ENCODE results near the gene DRC1. TPM values are rescaled to one million over a fixed set of nuclear protein-coding genes. Genes with fewer than 3 reads are reported as not detected.

The DRC1 gene
- total RNA-seq, 3 donors from 2014 or later (not counting 1 experiment from before 2014, with no cell fraction given), result not detected

DNA sequence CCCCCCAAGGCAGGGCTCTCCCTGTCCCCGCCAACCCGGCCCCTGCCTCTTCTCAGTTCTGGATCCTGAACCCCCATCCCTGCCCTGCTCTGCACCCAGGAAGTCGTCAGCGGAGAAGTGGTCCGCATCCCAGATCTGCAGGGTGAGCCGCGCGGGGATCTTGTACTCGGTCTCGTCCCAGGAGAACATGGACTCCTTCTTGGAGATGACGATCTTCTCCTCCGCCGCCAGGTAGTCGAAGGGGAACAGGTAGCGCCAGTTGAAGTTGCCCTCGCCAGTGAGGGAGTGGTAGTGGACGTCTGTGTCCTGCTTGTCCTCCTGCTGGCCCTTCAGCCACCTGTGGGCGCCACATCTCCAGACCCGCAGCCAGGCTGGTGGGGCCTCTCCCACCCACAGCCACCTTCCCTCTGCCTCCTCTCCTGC lies 59.9 kb downstream of the DRC1 start:
- peaks cover 2% of the 10 kb centered on the region for H3K4me1 ChIP-seq (ENCODE audit: control insufficient read depth, insufficient read depth, low read length)
- WGBS (ENCODE audit: insufficient coverage), result 87% methylated on average over 19 of the region's 19 CpGs
- no peaks in the 10 kb centered on the region for H3K36me3 Mint-ChIP-seq
- no peaks in the 10 kb centered on the region for H3K27me3 ChIP-seq (ENCODE audit: control insufficient read depth, insufficient read depth, low read length)
- no peaks in the 10 kb centered on the region for H3K27me3 Mint-ChIP-seq (ENCODE audit: low read depth in 2 of 2)
- H3K4me3 ChIP-seq (ENCODE audit: low read length), result no peak overlapping the region
- H3K36me3 ChIP-seq (ENCODE audit: control insufficient read depth, insufficient read depth, low read length), result no peaks in the 10 kb centered on the region
- no peak for TF ChIP-seq CTCF (IDR thresholded peaks at IDR 0.05)
- no peak for DNase-seq
- H3K9me3 Mint-ChIP-seq, result no peaks in the 10 kb centered on the region
- H3K4me1 Mint-ChIP-seq, result no peaks in the 10 kb centered on the region
- no peak overlapping the region for H3K4me3 Mint-ChIP-seq
- intact Hi-C loops (cut with micrococcal nuclease), result no loop called here
- H3K9me3 ChIP-seq (ENCODE audit: control insufficient read depth, insufficient read depth, low read length), result no peaks in the 10 kb centered on the region
- no peak overlapping the region for H3K27ac ChIP-seq (ENCODE audit: low read length)
- no peak for ATAC-seq
- no peak overlapping the region for H3K27ac Mint-ChIP-seq

GRCh38 chr2:26462100-26462499 lies 60.4 kb downstream of the DRC1 start:
- no peak overlapping the region for H3K27ac Mint-ChIP-seq
- Histone ChIP-seq H3K36me3 (ENCODE audit: control insufficient read depth, insufficient read depth, low read length) (no peaks in the 10 kb centered on the region), H3K4me3 (ENCODE audit: low read length) (no peak overlapping the region), H3K4me1 (ENCODE audit: control insufficient read depth, insufficient read depth, low read length) (no peaks in the 10 kb centered on the region), H3K9me3 (ENCODE audit: control insufficient read depth, insufficient read depth, low read length) (no peaks in the 10 kb centered on the region), H3K27ac (ENCODE audit: low read length) (no peak overlapping the region), H3K27me3 (ENCODE audit: control insufficient read depth, insufficient read depth, low read length) (no peaks in the 10 kb centered on the region)
- intact Hi-C loops (cut with micrococcal nuclease), result no loop called here
- H3K27me3 Mint-ChIP-seq (ENCODE audit: low read depth in 2 of 2), result no peaks in the 10 kb centered on the region
- H3K4me1 Mint-ChIP-seq, result no peaks in the 10 kb centered on the region
- 98% methylated on average over 6 of the region's 6 CpGs for WGBS (ENCODE audit: insufficient coverage)
- ATAC-seq (no peak), DNase-seq (no peak)
- no peak for TF ChIP-seq CTCF (IDR thresholded peaks at IDR 0.05)
- no peaks in the 10 kb centered on the region for H3K36me3 Mint-ChIP-seq
- H3K4me3 Mint-ChIP-seq, result no peak overlapping the region
- no peaks in the 10 kb centered on the region for H3K9me3 Mint-ChIP-seq

DNA sequence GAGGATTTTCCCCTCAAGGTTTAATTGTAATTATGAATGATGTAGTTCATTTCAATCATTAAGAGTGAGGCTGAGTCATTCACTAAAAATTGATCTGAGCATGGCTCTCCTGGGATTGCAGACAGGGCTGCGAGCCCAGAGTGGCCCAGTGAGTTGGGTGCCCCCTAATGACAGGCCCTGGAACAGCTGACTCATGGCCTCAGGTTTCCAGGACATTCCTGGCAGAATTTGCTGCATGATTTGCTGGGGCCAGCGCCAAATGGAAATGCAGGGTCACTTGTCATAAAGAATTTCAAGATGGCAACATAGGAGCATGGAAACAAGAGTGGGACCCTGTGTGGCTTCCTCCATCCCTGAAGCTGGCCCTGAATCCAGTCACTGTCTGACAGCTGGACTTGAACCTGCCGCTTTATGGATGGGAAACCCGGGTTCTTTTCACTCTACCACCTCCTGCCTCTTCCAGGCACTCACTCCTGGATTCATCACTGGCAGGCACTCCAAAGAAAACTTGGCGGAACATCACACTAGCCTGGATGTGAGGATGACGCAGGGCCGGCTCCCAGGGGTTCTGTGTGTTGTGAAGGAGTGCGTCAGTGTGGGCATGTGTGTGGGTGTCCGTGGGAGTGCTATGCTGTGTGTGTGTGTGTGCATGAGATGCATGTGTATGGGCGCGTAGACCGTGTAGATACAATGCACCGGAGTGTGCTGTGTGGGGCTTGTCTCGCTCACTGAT lies 61.0 kb downstream of the DRC1 start:
- H3K4me3 Mint-ChIP-seq, result no peak overlapping the region
- TF ChIP-seq CTCF (IDR thresholded peaks at IDR 0.05), result no peak
- intact Hi-C loops (cut with micrococcal nuclease), result no loop called here
- WGBS (ENCODE audit: insufficient coverage), result 88% methylated on average over 14 of the region's 14 CpGs
- Histone ChIP-seq H3K27me3 (ENCODE audit: control insufficient read depth, insufficient read depth, low read length) (no peaks in the 10 kb centered on the region), H3K9me3 (ENCODE audit: control insufficient read depth, insufficient read depth, low read length) (no peaks in the 10 kb centered on the region), H3K36me3 (ENCODE audit: control insufficient read depth, insufficient read depth, low read length) (no peaks in the 10 kb centered on the region), H3K4me3 (ENCODE audit: low read length) (no peak overlapping the region), H3K4me1 (ENCODE audit: control insufficient read depth, insufficient read depth, low read length) (no peaks in the 10 kb centered on the region), H3K27ac (ENCODE audit: low read length) (no peak overlapping the region)
- ATAC-seq, result no peak
- DNase-seq, result no peak
- H3K27me3 Mint-ChIP-seq (ENCODE audit: low read depth in 2 of 2), result no peaks in the 10 kb centered on the region
- H3K27ac Mint-ChIP-seq, result no peak overlapping the region
- no peaks in the 10 kb centered on the region for H3K4me1 Mint-ChIP-seq
- H3K9me3 Mint-ChIP-seq, result no peaks in the 10 kb centered on the region
- H3K36me3 Mint-ChIP-seq, result no peaks in the 10 kb centered on the region
